RWPE2 (cell line): ENCODE results near the gene SKAP1.

Experiments used
- ATAC-seq: fragments of 200-7000 bp; cut with Tn5 transposase; 3 replicates; pipeline ENCODE4 v1.9.1; 2021; ENCODE audit warnings: low read depth
- DNase-seq: peaks from one replicate; pipeline ENCODE4 v3.0.0-alpha.2; 2020; ENCODE audit warnings: low spot score
- H3K27ac ChIP-seq: fragments of 450-650 bp; 2 replicates; pipeline ENCODE4 v1.5.1; 2017; ENCODE audit warnings: mild to moderate bottlenecking; ENCODE audit not compliant: poor library complexity, severe bottlenecking
- H3K27me3 ChIP-seq: fragments of 250-450 bp; sonication (Bioruptor Pico); 2 replicates; pipeline ENCODE4 v1.5.1; 2021; ENCODE audit warnings: mild to moderate bottlenecking, moderate library complexity; ENCODE audit not compliant: insufficient read depth, poor library complexity, severe bottlenecking
- H3K36me3 ChIP-seq: fragments of 250-450 bp; sonication (Bioruptor Pico); 2 replicates; pipeline ENCODE4 v1.5.1; 2020; ENCODE audit warnings: low read depth, mild to moderate bottlenecking, moderate library complexity
- H3K4me1 ChIP-seq: fragments of 250-450 bp; sonication (Bioruptor Pico); 2 replicates; pipeline ENCODE4 v1.5.1; 2021; ENCODE audit warnings: mild to moderate bottlenecking, moderate library complexity; ENCODE audit not compliant: insufficient read depth, poor library complexity, severe bottlenecking
- H3K4me3 ChIP-seq: fragments of 250-450 bp; sonication (Bioruptor Pico); 2 replicates; pipeline ENCODE4 v1.5.1; 2021; ENCODE audit warnings: mild to moderate bottlenecking, moderate library complexity; ENCODE audit not compliant: severe bottlenecking
- H3K9me3 ChIP-seq: fragments of 250-450 bp; sonication (Bioruptor Pico); 2 replicates; pipeline ENCODE4 v1.5.1; 2021; ENCODE audit warnings: mild to moderate bottlenecking, moderate library complexity; ENCODE audit not compliant: severe bottlenecking
- TF ChIP-seq, protein P1 (sequence below): fragments of 450-650 bp; IDR thresholded peaks from one replicate; pipeline ENCODE4 v1.5.1; 2017; ENCODE audit warnings: mild to moderate bottlenecking, moderate library complexity; ENCODE audit not compliant: poor library complexity, severe bottlenecking

The SKAP1 gene

DNA sequence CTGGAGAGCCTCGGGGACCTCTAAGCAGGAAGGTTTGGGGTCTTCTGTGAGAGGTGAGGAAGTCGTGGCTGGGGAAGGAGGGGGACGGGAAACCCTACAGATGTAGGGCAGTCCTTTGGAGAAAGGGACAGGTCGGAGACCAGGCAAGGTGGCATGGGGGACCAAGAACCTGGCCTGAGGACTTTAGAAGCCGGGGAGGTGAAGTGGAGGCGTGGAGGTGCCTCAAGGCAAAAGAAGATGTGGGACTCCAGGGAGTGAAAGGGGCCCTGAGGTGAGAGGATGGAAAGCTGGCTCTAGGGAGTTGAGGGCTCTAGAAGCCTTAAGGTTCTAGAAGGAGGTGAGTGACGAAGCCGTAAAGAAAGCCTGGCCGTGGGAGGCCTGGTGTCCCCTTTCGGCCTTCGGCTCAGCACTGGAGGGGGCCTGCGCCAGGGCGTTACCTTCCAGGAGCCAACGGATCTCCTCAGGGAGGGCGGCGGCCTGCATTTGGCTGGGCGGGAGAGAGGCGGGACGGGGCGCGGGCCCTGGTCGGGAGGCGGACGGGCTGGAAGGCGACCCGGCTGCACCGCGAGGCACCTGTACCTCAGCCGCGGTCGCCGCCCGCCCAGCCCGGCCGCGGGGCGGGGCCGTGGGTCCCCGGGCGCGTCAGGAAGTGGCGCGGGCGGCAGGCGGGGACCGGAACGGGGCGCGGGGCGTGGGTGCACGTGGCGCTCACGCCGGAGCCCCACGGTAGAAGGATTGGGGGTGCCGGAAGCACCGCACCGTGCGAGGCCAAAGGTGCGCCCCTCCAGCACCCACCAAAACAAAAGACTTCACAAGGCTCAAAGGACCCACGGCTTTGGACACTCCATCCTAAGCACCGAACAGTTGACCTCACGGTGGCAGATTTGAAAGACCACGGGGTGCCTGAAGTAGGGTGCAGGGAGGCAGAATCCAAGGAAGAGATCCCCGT is at the start of gene SKAP1:
TSS of gene SKAP1 (minus strand) at position 577 of the 949 bp plus-strand sequence.
- no peak within 1 kb of the TSS for H3K27ac ChIP-seq
- TF ChIP-seq, protein P1, sequence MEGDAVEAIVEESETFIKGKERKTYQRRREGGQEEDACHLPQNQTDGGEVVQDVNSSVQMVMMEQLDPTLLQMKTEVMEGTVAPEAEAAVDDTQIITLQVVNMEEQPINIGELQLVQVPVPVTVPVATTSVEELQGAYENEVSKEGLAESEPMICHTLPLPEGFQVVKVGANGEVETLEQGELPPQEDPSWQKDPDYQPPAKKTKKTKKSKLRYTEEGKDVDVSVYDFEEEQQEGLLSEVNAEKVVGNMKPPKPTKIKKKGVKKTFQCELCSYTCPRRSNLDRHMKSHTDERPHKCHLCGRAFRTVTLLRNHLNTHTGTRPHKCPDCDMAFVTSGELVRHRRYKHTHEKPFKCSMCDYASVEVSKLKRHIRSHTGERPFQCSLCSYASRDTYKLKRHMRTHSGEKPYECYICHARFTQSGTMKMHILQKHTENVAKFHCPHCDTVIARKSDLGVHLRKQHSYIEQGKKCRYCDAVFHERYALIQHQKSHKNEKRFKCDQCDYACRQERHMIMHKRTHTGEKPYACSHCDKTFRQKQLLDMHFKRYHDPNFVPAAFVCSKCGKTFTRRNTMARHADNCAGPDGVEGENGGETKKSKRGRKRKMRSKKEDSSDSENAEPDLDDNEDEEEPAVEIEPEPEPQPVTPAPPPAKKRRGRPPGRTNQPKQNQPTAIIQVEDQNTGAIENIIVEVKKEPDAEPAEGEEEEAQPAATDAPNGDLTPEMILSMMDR = no peak
- no peak for DNase-seq
- H3K36me3 ChIP-seq = no peaks in the 10 kb centered on the region
- no peak for ATAC-seq
- peaks cover 11% of the 10 kb centered on the region for H3K27me3 ChIP-seq
- no peaks in the 10 kb centered on the region for H3K4me1 ChIP-seq
- no peaks in the 10 kb centered on the region for H3K9me3 ChIP-seq
- H3K4me3 ChIP-seq = peak within 1 kb of the TSS; percentile 9

DNA sequence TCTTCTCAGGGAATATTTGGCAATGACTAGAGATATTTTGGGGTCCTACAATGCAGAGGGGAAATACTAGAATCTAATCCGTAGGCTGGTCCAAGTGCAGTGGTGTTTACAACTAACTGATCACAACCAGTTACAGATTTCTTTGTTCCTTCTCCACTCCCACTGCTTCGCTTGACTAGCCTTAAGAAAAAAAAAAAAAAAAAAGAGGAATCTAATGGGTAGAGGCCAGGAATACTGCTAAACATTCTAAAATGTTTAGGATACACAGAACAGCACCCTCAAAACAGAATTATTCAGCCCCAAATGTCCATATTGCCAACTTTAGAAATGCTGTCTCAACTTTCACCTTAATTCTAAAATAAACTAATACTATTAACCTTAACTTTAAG is 49.0 kb upstream of the SKAP1 start:
- H3K36me3 ChIP-seq = no peaks in the 10 kb centered on the region
- ATAC-seq (no peak), DNase-seq (no peak)
- peaks cover 17% of the 10 kb centered on the region for H3K4me1 ChIP-seq
- H3K27me3 ChIP-seq = no peaks in the 10 kb centered on the region
- no peak overlapping the region for H3K27ac ChIP-seq
- no peak overlapping the region for H3K4me3 ChIP-seq
- H3K9me3 ChIP-seq = no peaks in the 10 kb centered on the region
- TF ChIP-seq, protein P1 = no peak

DNA sequence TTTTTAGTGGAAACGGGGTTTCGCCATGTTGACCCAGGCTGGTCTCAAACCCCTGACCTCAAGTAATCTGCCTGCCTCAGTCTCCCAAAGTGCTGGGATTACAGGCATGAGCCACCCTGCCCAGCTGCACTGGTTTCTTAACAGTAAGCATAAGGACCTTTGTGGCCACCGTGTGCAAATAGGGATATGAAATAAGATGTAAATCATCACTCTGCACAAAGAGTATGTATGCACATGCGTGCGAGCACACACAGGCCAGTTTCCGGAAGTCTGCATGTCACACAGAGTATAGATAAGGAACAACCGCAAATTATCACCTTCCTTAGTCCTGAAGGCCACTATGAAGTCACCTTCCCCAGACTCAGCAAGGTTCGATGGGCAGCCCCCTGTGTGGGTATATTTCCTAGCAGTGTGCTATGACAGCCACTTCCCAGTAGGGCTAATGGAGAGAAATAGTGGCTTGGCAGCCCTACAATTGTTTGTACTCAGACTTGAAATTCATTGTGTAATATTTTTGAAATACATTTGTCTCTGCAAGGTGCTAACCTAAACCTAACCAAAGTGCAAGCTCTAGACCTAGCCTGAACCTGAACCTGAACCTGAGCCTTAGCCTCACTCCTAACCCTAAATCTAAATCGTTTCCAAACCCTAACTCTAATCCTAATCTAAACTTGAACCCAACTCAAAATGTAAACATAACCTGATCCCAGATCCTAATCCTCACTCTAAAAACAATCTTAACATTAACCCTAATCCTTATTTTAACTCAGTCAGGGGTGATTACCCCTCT is 48.4 kb upstream of the SKAP1 start:
- H3K4me3 ChIP-seq = no peak overlapping the region
- no peak overlapping the region for H3K27ac ChIP-seq
- no peak for DNase-seq
- no peaks in the 10 kb centered on the region for H3K27me3 ChIP-seq
- TF ChIP-seq, protein P1 = no peak
- no peaks in the 10 kb centered on the region for H3K36me3 ChIP-seq
- no peaks in the 10 kb centered on the region for H3K9me3 ChIP-seq
- H3K4me1 ChIP-seq = peaks cover 11% of the 10 kb centered on the region
- ATAC-seq = no peak

DNA sequence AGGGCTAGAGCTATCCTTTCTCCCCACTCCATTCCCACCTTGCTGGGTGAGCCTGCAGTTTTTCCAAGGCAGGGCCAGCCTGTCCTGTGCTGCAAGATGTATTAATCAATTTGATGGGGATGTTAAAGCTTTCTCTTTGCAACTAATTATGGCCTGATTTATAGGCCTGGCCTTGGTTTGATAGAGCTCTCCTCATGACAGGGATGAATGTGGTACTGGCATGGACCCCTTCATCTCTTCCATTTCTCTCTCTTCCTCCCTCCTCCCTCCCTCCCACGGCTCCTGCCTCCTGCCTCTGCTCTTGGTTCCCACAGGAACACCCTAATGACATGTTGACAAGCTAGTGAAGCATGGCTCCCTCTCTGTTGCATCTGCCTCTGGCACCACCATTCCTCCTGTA is 47.2 kb upstream of the SKAP1 start:
- TF ChIP-seq, protein P1 = no peak
- no peak for DNase-seq
- Histone ChIP-seq H3K4me1 (peaks cover 12% of the 10 kb centered on the region), H3K27ac (no peak overlapping the region), H3K27me3 (no peaks in the 10 kb centered on the region), H3K4me3 (no peak overlapping the region), H3K9me3 (no peaks in the 10 kb centered on the region), H3K36me3 (no peaks in the 10 kb centered on the region)
- ATAC-seq = no peak
